Gastroesophageal sphincter (tissue), 4 donors: ENCODE data around the gene SCN2B. TPM values are rescaled to one million over a fixed set of nuclear protein-coding genes. Genes with fewer than 3 reads are reported as not detected.

Experiments used
- ATAC-seq: fragments of 150-250 bp; one replicate; pipeline ENCODE4 v1.9.1; 2016; ENCODE audit warnings: mild to moderate bottlenecking, moderate library complexity
- H3K27ac ChIP-seq, 4 donors: fragments of 200-600 bp; sonication (generic) in 3 of 4; 1 replicate in 3 of 4; 2 replicates in 1 of 4; pipeline ENCODE4 v1.5.1; 2016 to 2019
- H3K27me3 ChIP-seq: fragments of 200-600 bp; sonication (generic); one replicate; pipeline ENCODE4 v1.5.1; 2019
- H3K36me3 ChIP-seq, 2 donors: fragments of 200-600 bp; sonication (generic); one replicate each; pipeline ENCODE4 v1.5.1; 2019; ENCODE audit warnings: control low read depth in 1 of 2
- H3K4me1 ChIP-seq, 3 donors: fragments of 200-600 bp; sonication (generic); 1 replicate in 2 of 3; 2 replicates in 1 of 3; pipeline ENCODE4 v1.5.1; 2016 to 2019; ENCODE audit warnings: control low read depth in 2 of 3
- H3K4me3 ChIP-seq, 2 donors: fragments of 200-600 bp; sonication (generic); one replicate each; pipeline ENCODE4 v1.5.1; 2019; ENCODE audit warnings: mild to moderate bottlenecking in 1 of 2, moderate library complexity in 1 of 2
- H3K9me3 ChIP-seq, 3 donors: fragments of 200-600 bp; sonication (generic); one replicate each; pipeline ENCODE4 v1.5.1; 2017 to 2019; ENCODE audit warnings: control low read depth in 2 of 3
- EP300 ChIP-seq: sonication (generic); formaldehyde crosslinking; IDR thresholded peaks from one replicate; pipeline ENCODE4 v1.6.1; 2017; ENCODE audit warnings: antibody characterized with exemption, mild to moderate bottlenecking
- POLR2A ChIP-seq, 2 donors: fragments of 450-650 bp; IDR thresholded peaks; one replicate each; pipeline ENCODE4 v1.6.1; 2017; ENCODE audit warnings: antibody characterized with exemption in 2 of 2, mild to moderate bottlenecking in 2 of 2, moderate library complexity in 1 of 2
- POLR2AphosphoS5 ChIP-seq: sonication (generic); formaldehyde crosslinking; IDR thresholded peaks from one replicate; pipeline ENCODE4 v1.6.1; 2017; ENCODE audit warnings: antibody characterized with exemption
- WGBS, 2 donors: methylation state at CpG; one replicate each; pipeline ENCODE4 v1.1.5; 2018; ENCODE audit warnings: low coverage in 1 of 2; 5-methylcytosine and 5-hydroxymethylcytosine counted together
- total RNA-seq, 4 donors: library from RNA; depleted of rRNA; stranded (reverse); fragments of >200 nt; gene quantifications; one replicate each; pipeline ENCODE4 v1.1.0, GENCODE V29; 2016
- TF ChIP-seq, protein P1 (sequence below), 4 experiments: fragments of 200-600 bp in 2 of 4; fragments of 450-650 bp in 2 of 4; sonication (generic) in 1 of 4; IDR thresholded peaks; one replicate each; pipeline ENCODE4 v1.5.1; 2017 to 2019; ENCODE audit warnings: antibody characterized with exemption in 4 of 4, mild to moderate bottlenecking in 2 of 4, moderate library complexity in 2 of 4

Gene SCN2B
- total RNA-seq, 4 donors from 2014 or later, result 0.25 to 1.0 (median 0.49) TPM

GRCh38 chr11:118210323-118210722 lies 33.9 kb upstream of the SCN2B start:
- Histone ChIP-seq H3K4me1 (no peaks in the 10 kb centered on the region), H3K36me3 (no peaks in the 10 kb centered on the region), H3K4me3 (no peak overlapping the region), H3K27me3 (peaks cover 67% of the 10 kb centered on the region), H3K27ac (no peak overlapping the region), H3K9me3 (no peaks in the 10 kb centered on the region)
- ATAC-seq, result no peak
- 80 to 90% methylated on average over 3 of the region's 7 CpGs for WGBS, 2 donors
- TF ChIP-seq POLR2A (IDR thresholded peaks at IDR 0.05), result no peak
- no peak for TF ChIP-seq POLR2AphosphoS5
- no peak for TF ChIP-seq EP300

DNA sequence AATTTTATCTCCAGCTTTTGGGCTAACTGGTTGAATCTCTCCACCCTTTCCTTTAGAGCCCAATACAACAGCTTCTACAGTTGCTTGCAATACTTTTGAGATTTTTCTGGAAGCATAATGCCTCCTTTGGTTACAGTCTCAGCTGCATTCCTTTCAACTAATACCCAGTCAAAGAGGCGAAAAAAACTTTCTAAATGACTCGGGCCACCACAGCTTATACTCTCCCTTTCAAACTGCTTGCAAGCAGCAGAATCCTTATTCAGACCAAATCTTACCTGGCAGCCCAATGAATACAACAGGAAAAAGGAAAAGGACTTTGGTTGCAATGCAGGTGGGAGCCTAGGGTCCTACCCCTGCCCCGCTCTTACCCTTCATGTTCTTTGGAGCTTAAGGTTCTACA lies 32.6 kb upstream of the SCN2B start:
- WGBS, 2 donors, result 78 to 93% methylated on average over 3 of the region's 3 CpGs
- H3K4me3 ChIP-seq, result no peak overlapping the region
- no peaks in the 10 kb centered on the region for H3K4me1 ChIP-seq
- no peak overlapping the region for H3K27ac ChIP-seq
- no peaks in the 10 kb centered on the region for H3K9me3 ChIP-seq
- no peaks in the 10 kb centered on the region for H3K36me3 ChIP-seq
- TF ChIP-seq EP300 (no peak), POLR2AphosphoS5 (no peak), POLR2A (IDR thresholded peaks at IDR 0.05) (no peak)
- TF ChIP-seq, protein P1, sequence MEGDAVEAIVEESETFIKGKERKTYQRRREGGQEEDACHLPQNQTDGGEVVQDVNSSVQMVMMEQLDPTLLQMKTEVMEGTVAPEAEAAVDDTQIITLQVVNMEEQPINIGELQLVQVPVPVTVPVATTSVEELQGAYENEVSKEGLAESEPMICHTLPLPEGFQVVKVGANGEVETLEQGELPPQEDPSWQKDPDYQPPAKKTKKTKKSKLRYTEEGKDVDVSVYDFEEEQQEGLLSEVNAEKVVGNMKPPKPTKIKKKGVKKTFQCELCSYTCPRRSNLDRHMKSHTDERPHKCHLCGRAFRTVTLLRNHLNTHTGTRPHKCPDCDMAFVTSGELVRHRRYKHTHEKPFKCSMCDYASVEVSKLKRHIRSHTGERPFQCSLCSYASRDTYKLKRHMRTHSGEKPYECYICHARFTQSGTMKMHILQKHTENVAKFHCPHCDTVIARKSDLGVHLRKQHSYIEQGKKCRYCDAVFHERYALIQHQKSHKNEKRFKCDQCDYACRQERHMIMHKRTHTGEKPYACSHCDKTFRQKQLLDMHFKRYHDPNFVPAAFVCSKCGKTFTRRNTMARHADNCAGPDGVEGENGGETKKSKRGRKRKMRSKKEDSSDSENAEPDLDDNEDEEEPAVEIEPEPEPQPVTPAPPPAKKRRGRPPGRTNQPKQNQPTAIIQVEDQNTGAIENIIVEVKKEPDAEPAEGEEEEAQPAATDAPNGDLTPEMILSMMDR (IDR thresholded peaks at IDR 0.05), result no peak
- ATAC-seq, result no peak
- peaks cover 54% of the 10 kb centered on the region for H3K27me3 ChIP-seq

- H3K4me1 ChIP-seq, result no peaks in the 10 kb centered on the region
- H3K4me3 ChIP-seq, result no peak overlapping the region
- H3K27ac ChIP-seq, result no peak overlapping the region
- H3K27me3 ChIP-seq, result peaks cover 40% of the 10 kb centered on the region
- H3K9me3 ChIP-seq, result no peaks in the 10 kb centered on the region
- WGBS, 2 donors, result 86 to 93% methylated on average over 2 of the region's 2 CpGs
- ATAC-seq, result no peak
- no peaks in the 10 kb centered on the region for H3K36me3 ChIP-seq
- TF ChIP-seq EP300 (no peak), POLR2AphosphoS5 (no peak), POLR2A (IDR thresholded peaks at IDR 0.05) (no peak)
- TF ChIP-seq, protein P1 (IDR thresholded peaks at IDR 0.05), result no peak
These were observed 30.6 kb upstream of the SCN2B start for GRCh38 chr11:118207079-118207478.

GRCh38 chr11:118206391-118207031 lies 30.1 kb upstream of the SCN2B start:
- H3K36me3 ChIP-seq, result no peaks in the 10 kb centered on the region

GRCh38 chr11:118205606-118206378 lies 29.4 kb upstream of the SCN2B start:
- no peak overlapping the region for H3K4me3 ChIP-seq
- ATAC-seq, result no peak
- TF ChIP-seq, protein P1 (IDR thresholded peaks at IDR 0.05), result no peak
- TF ChIP-seq POLR2A (IDR thresholded peaks at IDR 0.05) (no peak), EP300 (no peak), POLR2AphosphoS5 (no peak)
- no peaks in the 10 kb centered on the region for H3K4me1 ChIP-seq
- H3K36me3 ChIP-seq, result no peaks in the 10 kb centered on the region
- H3K27me3 ChIP-seq, result peaks cover 38% of the 10 kb centered on the region
- WGBS, 2 donors, result 77 to 89% methylated on average over 9 of the region's 9 CpGs
- H3K27ac ChIP-seq, result no peak overlapping the region
- no peaks in the 10 kb centered on the region for H3K9me3 ChIP-seq

More at GRCh38 chr11:118206391-118207031, 30.1 kb upstream of the SCN2B start:
- no peaks in the 10 kb centered on the region for H3K4me1 ChIP-seq
- TF ChIP-seq POLR2A (IDR thresholded peaks at IDR 0.05), result no peak
- no peak for TF ChIP-seq EP300
- no peak for TF ChIP-seq POLR2AphosphoS5
- TF ChIP-seq, protein P1 (IDR thresholded peaks at IDR 0.05), result no peak
- H3K27me3 ChIP-seq, result peaks cover 40% of the 10 kb centered on the region
- 6% methylated on average over 1 of the region's 1 CpG; no CpG with 5 or more reads in 1 of the 2 donors for WGBS, 2 donors
- no peaks in the 10 kb centered on the region for H3K9me3 ChIP-seq
- no peak overlapping the region for H3K27ac ChIP-seq
- ATAC-seq, result peak; percentile 46
- H3K4me3 ChIP-seq, result no peak overlapping the region
